ENCODE measurements around the gene FHL2. TPM values are rescaled to one million over a fixed set of nuclear protein-coding genes. Genes with fewer than 3 reads are reported as not detected.

The FHL2 gene
- total RNA-seq, 1 donor from 2014 or later, result 1,772 TPM

DNA sequence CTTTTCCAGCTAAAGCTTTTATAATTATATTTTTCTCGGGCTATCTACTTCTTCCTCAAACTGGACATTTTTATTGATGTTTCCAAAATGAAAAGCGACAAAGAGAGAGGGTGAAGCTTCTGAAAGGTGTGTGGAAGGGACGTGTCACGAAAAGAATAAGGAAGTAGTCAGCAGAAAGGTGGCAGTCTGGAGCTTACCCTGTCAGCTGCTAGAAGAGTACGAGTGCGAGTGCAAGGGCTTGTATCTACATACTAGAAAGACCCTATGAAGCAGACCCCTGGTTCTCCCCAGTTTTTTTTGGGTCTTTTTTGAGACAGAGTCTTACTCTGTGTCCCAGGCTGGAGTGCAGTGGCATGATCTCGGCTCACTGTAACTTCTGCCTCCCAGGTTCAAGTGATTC, 14.6 kb downstream of the FHL2 start:
- intact Hi-C loops (cut with micrococcal nuclease), result loop anchor here (10.0 kb wide), 1 partner anchor 111 kb away; no protein-coding TSS in a partner anchor
- ATAC-seq, result no peak
- DNase-seq, result no peak

DNA sequence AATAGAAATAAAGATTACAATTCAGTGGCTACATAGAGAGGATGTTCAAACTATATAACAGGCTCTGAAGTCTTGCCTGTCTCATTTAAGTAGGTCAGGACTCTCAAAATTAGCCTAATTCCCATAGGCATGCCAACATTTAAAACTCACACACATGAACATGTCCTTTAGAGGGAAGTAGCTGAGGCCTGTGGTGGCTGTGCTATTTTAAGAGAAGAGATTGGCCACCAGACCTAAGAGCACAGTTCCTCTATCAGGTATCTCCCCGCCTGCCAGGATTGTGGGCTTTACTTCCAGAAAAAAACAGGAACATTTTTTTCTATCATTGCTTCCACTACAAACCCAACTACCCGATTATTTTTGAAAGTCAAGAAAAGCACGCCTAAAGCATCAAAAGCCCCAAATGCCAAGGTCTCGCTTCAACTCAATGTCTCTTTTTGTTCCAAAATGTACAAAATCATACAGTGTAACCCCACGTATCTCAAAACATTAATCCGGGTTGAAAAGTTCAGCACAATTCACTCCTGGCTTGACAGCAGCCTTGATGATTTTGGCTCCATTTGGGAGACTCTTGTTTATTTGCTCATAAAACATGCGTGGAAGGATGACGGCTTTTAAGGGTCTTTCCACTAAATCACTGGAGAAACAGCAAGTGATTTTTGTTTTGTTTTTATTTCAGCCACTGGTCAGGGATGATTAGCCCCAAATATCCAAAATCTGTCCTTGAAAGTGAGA, 15.3 kb downstream of the FHL2 start:
- ATAC-seq, result peak; percentile 9
- DNase-seq, result no peak
- intact Hi-C loops (cut with micrococcal nuclease), result loop anchor here (10.0 kb wide), 1 partner anchor 111 kb away; no protein-coding TSS in a partner anchor

DNA sequence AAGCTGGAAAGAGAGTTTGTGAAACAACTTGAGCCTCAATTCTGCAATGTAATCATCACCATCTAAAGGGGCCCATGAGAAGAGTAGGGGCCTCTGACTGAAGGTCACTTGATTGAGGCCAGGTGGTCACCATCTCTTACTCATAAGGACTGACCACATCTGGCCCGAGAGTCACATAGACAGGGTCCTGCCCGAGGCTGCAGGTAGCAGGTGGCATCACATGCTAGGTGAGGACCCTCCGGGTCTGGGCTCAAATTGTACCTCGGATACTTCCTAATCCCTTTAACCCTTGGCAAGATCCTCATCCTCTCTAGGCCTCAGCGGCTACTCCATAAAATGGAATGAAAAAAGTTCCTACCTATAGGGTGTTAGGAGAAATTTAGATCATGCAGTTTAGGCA, 16.7 kb downstream of the FHL2 start:
- DNase-seq (no peak), ATAC-seq (peak; percentile 1)
- intact Hi-C loops (cut with micrococcal nuclease), result loop anchor here (10.0 kb wide), 1 partner anchor 113 kb away; no protein-coding TSS in a partner anchor

DNA sequence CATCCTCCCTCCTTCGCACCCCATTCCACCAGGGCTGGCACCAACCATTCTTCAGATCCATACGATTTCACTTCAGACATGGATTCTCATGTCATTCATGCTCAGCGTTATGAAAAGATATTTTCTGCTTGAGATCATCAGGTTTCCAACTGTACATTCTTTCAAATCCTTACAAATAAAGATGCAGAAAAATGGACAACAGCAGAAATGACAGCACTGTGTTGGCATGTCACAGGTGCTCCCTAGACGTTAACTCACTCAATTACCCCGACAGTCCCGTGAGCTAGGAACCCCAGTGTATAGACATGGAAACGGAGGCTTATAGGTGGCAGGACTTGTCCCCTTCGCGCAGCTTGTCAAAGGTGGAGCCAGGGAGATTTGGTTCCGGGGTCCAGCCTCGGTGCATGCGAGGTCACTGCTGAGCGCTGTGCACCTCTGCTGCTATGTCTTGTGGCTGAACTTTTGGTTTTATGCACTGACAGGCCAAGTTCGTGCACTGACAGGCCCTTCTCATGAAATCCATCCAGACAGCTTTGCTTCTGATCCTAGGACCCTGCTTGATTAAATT, 17.7 kb downstream of the FHL2 start:
- intact Hi-C loops (cut with micrococcal nuclease), result loop anchor here (10.0 kb wide), 1 partner anchor 114 kb away; no protein-coding TSS in a partner anchor
- DNase-seq, result no peak
- ATAC-seq, result peak; percentile 4

DNA sequence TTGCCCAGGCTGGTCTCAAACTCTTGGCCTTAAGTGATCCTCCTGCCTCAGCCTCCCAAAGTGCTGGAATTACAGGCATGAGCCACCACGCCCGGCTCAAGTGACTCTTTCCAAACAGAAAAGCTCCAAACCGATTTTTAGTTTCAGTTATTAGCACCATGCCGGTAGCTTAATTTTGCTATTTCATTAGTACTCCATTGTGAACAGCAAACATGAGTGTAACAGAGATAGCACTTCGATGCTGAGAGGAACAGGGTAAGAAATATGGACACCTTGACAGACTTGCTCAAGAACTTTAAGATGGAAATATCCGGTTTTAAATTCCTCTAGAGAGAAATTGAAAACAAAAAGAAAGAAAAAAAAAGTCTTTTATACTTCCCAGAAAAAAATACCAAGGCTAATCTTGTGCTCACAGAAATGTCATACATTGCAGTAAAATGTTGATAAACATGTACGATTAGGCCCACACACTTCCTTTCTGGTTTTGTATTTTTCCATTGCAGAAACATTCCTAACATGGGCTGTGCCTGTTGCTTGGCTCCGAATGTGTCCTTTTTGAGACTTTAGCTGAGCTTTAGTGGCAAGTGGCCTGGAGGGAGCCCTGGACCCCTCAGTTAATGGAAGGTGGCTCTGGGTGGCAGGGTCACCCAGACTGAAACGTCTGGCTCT, 18.3 kb downstream of the FHL2 start:
- ATAC-seq (peak; percentile 1), DNase-seq (no peak)
- intact Hi-C loops (cut with micrococcal nuclease), result loop anchor here (10.0 kb wide), 1 partner anchor 114 kb away; no protein-coding TSS in a partner anchor

DNA sequence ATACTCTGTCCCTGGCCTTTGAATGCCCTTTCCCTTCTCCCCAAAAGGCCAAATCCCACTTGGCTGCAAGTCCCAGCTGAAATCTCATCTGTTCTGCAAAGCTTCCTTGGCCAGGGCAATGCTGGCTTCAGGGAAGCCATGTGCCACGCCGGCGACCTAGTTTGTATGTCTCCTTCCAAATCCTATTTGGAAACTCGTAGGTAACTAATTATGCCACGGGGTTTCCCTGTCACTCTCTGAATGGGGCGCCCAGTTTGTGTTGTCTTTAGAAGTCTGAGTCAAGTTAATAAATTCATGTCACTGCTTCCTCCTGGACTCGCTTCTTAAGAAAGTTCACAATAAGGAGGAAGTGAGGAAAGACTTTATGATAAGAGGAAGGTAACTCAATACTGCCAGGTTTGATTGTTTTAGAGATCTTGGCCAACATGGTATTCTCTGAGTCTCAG, 19.1 kb downstream of the FHL2 start:
- intact Hi-C loops (cut with micrococcal nuclease), result loop anchor here (10.0 kb wide), 1 partner anchor 115 kb away; no protein-coding TSS in a partner anchor
- DNase-seq, result no peak
- ATAC-seq, result no peak

DNA sequence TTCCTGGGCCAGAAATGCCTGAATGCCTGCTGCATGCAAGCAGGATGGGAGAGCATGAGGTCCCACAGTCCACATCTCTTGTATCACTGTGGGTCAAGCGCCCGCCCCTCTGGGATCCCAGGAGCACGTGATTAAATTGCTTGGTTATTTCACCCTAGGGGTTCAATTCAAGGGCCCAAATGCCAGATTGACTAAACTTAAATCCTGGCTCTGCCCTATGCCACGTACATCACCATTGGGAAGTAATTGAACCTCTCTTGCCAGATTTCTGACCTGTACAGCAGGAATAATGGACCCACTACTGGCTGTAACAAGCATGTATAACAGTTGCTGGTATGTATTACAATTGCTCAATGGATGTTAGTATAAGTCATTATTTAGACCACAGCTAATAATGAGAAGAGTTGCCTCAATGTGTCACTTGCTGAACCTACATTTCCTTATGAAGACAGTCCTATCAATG, 19.9 kb downstream of the FHL2 start:
- intact Hi-C loops (cut with micrococcal nuclease), result no loop called here
- DNase-seq (no peak), ATAC-seq (peak; percentile 1)

DNA sequence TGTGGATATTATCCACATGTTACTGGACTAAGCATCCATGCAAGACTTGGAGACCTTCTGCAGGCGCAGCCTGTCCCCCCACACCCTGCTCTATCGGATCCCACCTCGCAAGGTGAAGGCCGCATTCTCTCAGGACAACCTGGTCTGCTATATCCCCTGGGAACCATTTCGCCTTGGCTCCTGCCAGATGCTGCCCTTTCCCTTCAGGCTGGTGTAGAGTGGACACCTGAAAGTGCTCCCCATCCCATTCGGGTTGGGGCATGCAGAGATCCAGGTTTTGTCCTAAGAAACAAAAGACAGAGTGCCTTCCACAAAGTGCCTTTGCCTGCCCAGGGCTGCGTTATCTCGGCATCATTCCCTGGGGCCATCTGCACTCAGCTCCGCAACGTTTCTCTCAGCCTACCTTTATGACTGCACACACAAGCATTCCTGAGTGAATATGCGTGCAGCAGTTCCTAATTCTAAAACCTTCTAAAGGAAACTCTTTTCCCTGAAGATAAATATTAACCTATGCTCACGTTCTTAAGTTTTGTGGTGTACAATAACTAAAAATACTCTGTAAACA, 20.5 kb downstream of the FHL2 start:
- peak; percentile 0 for ATAC-seq
- intact Hi-C loops (cut with micrococcal nuclease), result no loop called here
- DNase-seq, result no peak

DNA sequence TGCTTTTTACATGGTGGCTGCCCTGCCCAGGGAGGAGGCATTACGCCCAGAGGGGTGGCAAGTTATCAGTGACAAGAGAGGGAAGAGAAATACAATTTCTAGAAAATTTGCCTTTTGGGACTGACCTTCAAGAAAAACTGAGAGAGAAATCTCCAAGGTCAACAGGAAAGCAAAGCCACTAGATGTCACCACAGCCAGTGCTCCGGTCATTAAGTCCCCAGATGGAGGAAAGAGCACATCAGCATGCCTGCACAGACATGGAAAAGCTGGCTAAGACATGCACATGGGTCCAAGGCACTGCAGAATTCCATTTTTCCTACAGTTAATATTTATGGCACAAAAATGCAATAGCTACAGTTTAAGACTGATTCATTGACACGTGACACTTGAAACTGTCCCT, 21.0 kb downstream of the FHL2 start:
- intact Hi-C loops (cut with micrococcal nuclease), result no loop called here
- ATAC-seq (no peak), DNase-seq (no peak)

DNA sequence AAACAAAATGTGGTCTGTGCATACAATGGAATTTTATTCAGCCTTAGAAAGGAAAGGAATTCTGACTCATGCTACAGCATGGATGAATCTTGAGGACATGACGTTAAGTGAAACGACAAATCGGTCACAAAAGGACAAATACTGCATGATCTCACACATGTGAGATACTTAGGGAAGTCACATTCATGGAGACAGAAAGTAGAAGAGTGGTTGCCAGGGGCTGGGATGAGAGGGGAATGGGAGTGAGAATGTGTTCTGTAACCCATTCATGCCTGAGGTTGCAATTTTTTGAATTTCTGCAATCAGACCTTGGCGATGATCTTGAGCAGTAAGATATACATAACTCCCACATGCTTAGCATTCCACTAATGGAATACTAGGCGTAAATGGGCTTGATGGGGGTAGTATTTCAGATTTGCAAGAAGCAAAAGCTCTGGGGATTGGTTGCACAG, 22.0 kb downstream of the FHL2 start:
- DNase-seq (no peak), ATAC-seq (no peak)
- intact Hi-C loops (cut with micrococcal nuclease), result no loop called here

DNA sequence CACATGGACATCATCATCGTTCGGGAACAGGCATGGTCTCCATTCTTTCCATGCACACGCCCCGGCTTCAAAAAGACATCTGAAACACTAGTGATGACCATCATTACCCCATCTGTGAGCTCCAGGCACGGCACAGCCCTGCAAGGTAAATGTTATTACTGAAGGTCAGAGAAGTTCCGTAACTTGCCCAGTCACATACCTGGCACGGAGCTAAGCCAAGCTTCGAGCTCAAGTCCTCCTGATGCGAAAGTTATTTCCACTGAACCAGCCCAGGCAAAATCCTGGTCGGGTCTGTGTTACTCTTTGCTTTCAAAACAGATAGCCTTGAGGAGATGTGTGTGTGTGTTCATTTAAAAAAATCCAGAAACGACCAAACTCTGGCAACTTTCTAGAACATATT, 22.8 kb downstream of the FHL2 start:
- DNase-seq (no peak), ATAC-seq (peak; percentile 2)
- intact Hi-C loops (cut with micrococcal nuclease), result no loop called here

DNA sequence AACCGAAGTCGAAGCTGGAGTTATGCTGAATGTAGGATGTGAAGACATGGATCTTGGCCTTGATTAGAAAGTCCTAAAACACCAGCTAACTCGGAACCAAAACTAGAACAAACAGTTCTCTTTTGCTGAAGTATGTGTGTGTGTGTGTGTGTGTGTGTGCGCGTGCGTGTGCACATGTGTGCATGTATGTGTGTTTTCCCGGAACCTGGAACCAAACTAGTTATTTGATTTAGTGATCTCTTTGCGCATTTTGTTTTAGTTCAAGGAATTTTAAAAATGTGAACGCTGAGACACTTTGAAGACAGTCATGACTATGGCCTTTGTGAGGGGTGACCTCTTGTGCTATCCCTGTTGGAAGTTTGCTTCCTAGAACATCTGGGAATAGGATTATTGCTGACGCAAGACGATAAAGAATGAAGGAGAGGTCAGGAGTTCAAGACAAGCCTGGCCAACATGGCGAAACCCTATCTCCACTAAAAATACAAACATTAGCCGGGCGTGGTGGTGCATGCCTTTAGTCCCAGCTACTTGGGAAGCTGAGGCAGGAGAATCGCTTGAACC, 23.8 kb downstream of the FHL2 start:
- ATAC-seq, result peak; percentile 11
- DNase-seq, result no peak

DNA sequence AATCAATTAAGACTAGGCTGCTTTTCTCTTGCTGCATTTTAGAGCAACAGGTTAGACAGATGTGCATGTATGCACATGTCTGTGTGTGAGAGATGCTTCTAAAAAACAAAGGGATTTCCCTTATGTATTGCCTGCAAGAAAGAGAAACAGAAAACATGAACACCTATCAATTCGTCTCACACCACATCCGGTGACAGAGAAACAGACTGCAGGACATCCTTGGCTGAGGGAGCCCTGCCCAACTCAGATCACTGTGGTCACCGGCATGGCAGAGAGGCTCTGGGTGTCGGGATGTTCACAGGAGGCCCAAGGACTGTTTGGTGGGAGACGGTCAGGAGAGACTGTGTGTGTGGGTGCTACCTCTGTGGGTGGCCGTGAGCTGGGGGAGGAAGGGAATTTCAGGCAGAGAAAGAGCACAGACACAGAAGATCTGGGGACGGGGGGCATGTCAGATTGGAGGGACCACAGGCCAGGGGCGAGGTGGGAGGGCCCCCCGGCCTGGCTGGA, 24.9 kb downstream of the FHL2 start:
- peak; percentile 3 for ATAC-seq
- intact Hi-C loops (cut with micrococcal nuclease), result loop anchor here (5.0 kb wide), 1 partner anchor 148 kb away; no protein-coding TSS in a partner anchor
- DNase-seq, result no peak

More for the DNA sequence above, 23.8 kb downstream of the FHL2 start:
- intact Hi-C loops (cut with micrococcal nuclease), result no loop called here

DNA sequence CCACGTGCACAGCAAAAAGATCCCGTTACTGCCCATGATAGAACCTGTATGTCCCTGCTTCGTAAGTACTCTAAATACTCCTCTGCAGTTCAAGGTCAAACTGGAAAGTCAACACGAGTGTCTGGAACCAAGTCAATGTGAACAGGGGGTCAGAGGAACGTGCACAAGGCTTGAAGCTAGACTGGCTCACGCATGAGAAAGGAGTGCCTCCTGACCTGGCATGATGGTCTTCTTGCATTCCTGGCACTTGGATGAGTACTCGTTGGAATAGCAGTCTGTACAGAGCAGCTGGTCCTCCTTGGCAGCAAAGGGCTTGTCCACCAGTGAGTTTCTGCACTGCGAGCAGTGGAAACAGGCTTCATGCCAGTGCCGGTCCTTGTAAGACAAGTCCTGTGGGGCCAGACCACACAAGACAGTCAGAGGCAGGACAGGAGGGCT, 25.5 kb downstream of the FHL2 start:
- intact Hi-C loops (cut with micrococcal nuclease), result loop anchor here (5.0 kb wide), 1 partner anchor 149 kb away; no protein-coding TSS in a partner anchor
- DNase-seq (peak; percentile 80), ATAC-seq (peak; percentile 20)

DNA sequence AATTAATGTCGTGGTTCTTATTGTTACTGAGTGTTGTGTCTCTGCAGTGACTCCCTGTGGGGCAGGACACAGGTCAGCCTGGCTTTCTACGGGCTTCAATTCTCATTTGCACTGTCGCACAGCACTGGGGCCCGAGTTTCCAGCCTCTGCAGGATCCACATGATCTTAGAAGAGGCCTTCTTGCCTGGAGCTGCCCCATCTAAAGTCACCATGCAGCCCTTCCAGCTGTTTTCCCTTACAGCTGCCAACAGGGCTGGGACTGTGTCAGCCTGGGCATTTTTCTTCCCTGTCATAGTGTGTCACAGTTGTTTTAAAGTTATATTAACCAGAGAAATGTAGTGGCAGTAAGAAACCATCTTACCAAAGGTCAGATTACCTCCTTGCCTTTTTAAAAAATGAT, 27.0 kb downstream of the FHL2 start:
- intact Hi-C loops (cut with micrococcal nuclease), result loop anchor here (5.0 kb wide), 1 partner anchor 150 kb away; no protein-coding TSS in a partner anchor
- DNase-seq, result no peak
- no peak for ATAC-seq

DNA sequence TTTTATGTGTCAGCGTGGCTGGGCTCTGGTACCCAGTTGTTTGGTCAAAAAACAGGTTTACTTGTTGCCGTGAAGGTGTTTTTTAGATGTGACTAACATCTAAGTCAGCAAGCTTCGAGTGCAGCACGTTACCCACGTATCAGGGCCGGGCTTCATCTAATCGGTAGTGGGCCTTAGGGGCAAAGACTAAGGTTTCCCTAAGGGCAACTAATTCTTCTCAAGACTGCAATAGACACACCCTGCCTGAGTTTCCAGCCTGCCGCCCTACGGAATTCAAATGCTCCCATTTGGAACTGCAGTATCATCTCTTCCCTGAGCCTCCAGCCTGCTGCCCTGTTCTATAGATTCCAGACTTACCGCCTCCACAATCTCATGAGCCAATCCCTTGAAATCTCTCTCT, 27.7 kb downstream of the FHL2 start:
- no peak for DNase-seq
- intact Hi-C loops (cut with micrococcal nuclease), result loop anchor here (5.0 kb wide), 1 partner anchor 151 kb away; no protein-coding TSS in a partner anchor

DNA sequence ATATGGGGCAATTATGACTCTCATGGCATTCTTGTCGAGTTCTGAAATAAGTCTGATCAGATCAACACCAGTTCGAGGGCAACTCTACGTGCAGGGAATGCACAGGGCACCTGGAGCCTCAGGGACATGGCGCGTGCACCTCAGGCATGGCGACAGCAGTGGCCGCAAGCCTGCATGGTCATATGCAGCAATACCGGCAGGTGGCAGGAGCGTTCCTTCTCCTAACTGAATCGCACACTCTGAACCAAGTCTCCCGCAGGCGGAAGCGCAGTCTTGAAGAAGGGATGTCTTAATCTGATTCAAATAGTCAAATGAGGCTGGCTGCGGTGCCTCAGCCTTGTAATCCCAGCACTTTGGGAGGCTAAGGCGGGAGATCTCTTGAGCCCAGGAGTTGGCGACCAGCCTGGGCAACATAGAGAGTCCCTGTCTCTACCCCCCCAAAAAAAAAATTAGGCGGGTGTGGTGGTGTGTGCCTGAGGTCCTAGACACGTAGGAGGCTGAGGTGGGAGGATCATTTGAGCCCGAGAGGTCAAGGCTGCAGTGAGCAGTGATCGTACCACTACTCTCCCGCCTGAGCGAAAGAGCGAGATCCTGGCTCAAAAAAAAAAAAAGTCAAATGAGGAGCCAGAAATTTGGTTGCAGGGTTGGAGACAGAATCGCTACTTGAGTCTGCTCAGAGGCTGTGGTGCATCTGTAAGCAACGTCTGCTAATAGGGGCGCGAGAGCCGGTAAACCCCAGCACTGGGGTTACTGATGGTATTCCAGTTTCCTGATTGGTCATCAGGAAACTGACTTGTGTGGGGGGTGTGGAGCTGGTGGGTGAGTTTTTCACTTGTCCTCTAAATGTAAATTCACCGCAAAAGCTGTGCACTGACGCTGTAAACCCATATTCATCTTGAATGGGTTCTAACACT, 28.8 kb downstream of the FHL2 start:
- ATAC-seq (peak; percentile 12), DNase-seq (peak; percentile 87)
- intact Hi-C loops (cut with micrococcal nuclease), result loop anchor here (5.0 kb wide), 1 partner anchor 152 kb away; no protein-coding TSS in a partner anchor

More for the DNA sequence above, 27.7 kb downstream of the FHL2 start:
- ATAC-seq, result no peak

Measured in left ventricle myocardium superior (tissue), 1 donor.